Neural cell (in vitro differentiated cells): ENCODE data around the gene OTUD7B. TPM values are rescaled to one million over a fixed set of nuclear protein-coding genes. Genes with fewer than 3 reads are reported as not detected.

Experiments
- H2AFZ ChIP-seq: fragments of 200-600, 300-800 bp; sonication (generic), shearing (Covaris generic); 2 replicates; pipeline ENCODE4 v1.6.0; 2014; ENCODE audit warnings: low read depth, mild to moderate bottlenecking, antibody characterized with exemption, low read length, moderate library complexity
- H3F3A ChIP-seq: fragments of 200-600 bp; shearing (Covaris generic); 2 replicates; pipeline ENCODE4 v1.6.1; 2016; ENCODE audit warnings: mild to moderate bottlenecking, moderate library complexity, mixed read lengths, antibody characterized with exemption, low read length; ENCODE audit not compliant: insufficient read depth, poor library complexity, severe bottlenecking
- H3K27ac ChIP-seq: fragments of 200-600, 300-800 bp; sonication (generic), shearing (Covaris generic); 2 replicates; pipeline ENCODE4 v1.5.1; 2014; ENCODE audit warnings: mild to moderate bottlenecking, low read length, moderate library complexity
- H3K27me3 ChIP-seq: fragments of 300-800, 200-600 bp; sonication (generic), shearing (Covaris generic); 2 replicates; pipeline ENCODE4 v1.6.0; 2014; ENCODE audit warnings: mild to moderate bottlenecking, low read depth, low read length, moderate library complexity; ENCODE audit not compliant: insufficient read depth
- H3K36me3 ChIP-seq: fragments of 300-800, 200-600 bp; sonication (generic), shearing (Covaris generic); 2 replicates; pipeline ENCODE4 v1.5.1; 2014; ENCODE audit warnings: mild to moderate bottlenecking, antibody characterized with exemption, low read length, moderate library complexity; ENCODE audit not compliant: insufficient read depth
- H3K4me2 ChIP-seq: fragments of 300-800, 200-600 bp; sonication (generic), shearing (Covaris generic); 2 replicates; pipeline ENCODE4 v1.6.0; 2014; ENCODE audit warnings: mild to moderate bottlenecking, low read length
- H3K4me3 ChIP-seq: fragments of 300-800, 200-600 bp; sonication (generic), shearing (Covaris generic); 2 replicates; pipeline ENCODE4 v1.5.1; 2014; ENCODE audit warnings: mild to moderate bottlenecking, low read length, moderate library complexity
- H3K79me2 ChIP-seq: fragments of 200-600 bp; shearing (Covaris generic); replicated peaks from 2 replicates; pipeline ENCODE4 v1.6.0; 2014; ENCODE audit warnings: mild to moderate bottlenecking, low read length, moderate library complexity; ENCODE audit not compliant: insufficient read depth
- H3K9ac ChIP-seq: fragments of 300-800, 200-600 bp; sonication (generic), shearing (Covaris generic); 2 replicates; pipeline ENCODE4 v1.6.1; 2016; ENCODE audit warnings: mild to moderate bottlenecking, low read length, mixed read lengths
- H3K9me2 ChIP-seq: fragments of 200-600 bp; shearing (Covaris generic); 2 replicates; pipeline ENCODE4 v1.6.1; 2016; ENCODE audit warnings: mild to moderate bottlenecking, low read length, mixed read lengths; ENCODE audit not compliant: insufficient read depth
- H3K9me3 ChIP-seq: fragments of 200-600, 300-800 bp; sonication (generic), shearing (Covaris generic); 2 replicates; pipeline ENCODE4 v1.6.1; 2016; ENCODE audit warnings: mild to moderate bottlenecking, mixed run types, low read length, moderate library complexity, mixed read lengths
- H4K20me1 ChIP-seq: fragments of 200-600 bp; shearing (Covaris generic); 2 replicates; pipeline ENCODE4 v1.6.1; 2016; ENCODE audit warnings: mild to moderate bottlenecking, mixed run types; ENCODE audit not compliant: insufficient read depth
- CTCF ChIP-seq: fragments of 450-650 bp; IDR thresholded peaks from 2 replicates; pipeline ENCODE4 v1.5.1; 2014; ENCODE audit warnings: antibody characterized with exemption, mild to moderate bottlenecking, moderate library complexity; ENCODE audit not compliant: poor library complexity, severe bottlenecking
- EP300 ChIP-seq: fragments of 450-650 bp; conservative IDR thresholded peaks from 2 replicates; pipeline ENCODE4 v1.6.1; 2014; ENCODE audit warnings: antibody characterized with exemption, mild to moderate bottlenecking, moderate library complexity; ENCODE audit not compliant: poor library complexity, severe bottlenecking
- EZH2 ChIP-seq: fragments of 200-600, 300-800 bp; shearing (Covaris generic), sonication (generic); IDR thresholded peaks from 2 replicates; pipeline ENCODE4 v1.6.1; 2014; ENCODE audit warnings: antibody characterized with exemption, low read length, borderline replicate concordance, mild to moderate bottlenecking; ENCODE audit not compliant: insufficient read depth, poor library complexity, severe bottlenecking
- MXI1 ChIP-seq: fragments of 450-650 bp; conservative IDR thresholded peaks from 2 replicates; pipeline ENCODE4 v1.6.1; 2014; ENCODE audit warnings: antibody characterized with exemption, mild to moderate bottlenecking; ENCODE audit not compliant: poor library complexity, severe bottlenecking
- POLR2AphosphoS5 ChIP-seq: IDR thresholded peaks from 2 replicates; pipeline ENCODE4 v1.6.1; 2012
- RAD21 ChIP-seq: fragments of 450-650 bp; conservative IDR thresholded peaks from 2 replicates; pipeline ENCODE4 v1.6.1; 2014; ENCODE audit warnings: antibody characterized with exemption, mild to moderate bottlenecking, moderate library complexity
- REST ChIP-seq: IDR thresholded peaks from 2 replicates; pipeline ENCODE4 v1.6.1; 2012; ENCODE audit warnings: borderline replicate concordance
- SMC3 ChIP-seq: fragments of 450-650 bp; conservative IDR thresholded peaks from 2 replicates; pipeline ENCODE4 v1.6.1; 2014; ENCODE audit warnings: antibody characterized with exemption, mild to moderate bottlenecking, moderate library complexity; ENCODE audit not compliant: poor library complexity
- TAF1 ChIP-seq: IDR thresholded peaks from 2 replicates; pipeline ENCODE4 v1.6.1; 2012; ENCODE audit warnings: low read depth
- polyA plus RNA-seq: library from polyadenylated mRNA; depleted of rRNA; stranded (reverse); fragments of >200 nt; gene quantifications from 2 replicates; pipeline ENCODE4 v1.2.3, GENCODE V29; 2014

The OTUD7B gene
- polyA plus RNA-seq, 1 donor from 2014 or later, result 2.1 TPM

- Histone ChIP-seq H3K36me3 (no peaks in the 10 kb centered on the region), H2AFZ (no peak overlapping the region)
Observed at GRCh38 chr1:149916898-149917252, 93.7 kb downstream of the OTUD7B start.

GRCh38 chr1:149916193-149916897, 94.2 kb downstream of the OTUD7B start:
- Histone ChIP-seq H2AFZ (no peak overlapping the region), H3F3A (no peaks in the 10 kb centered on the region), H3K27ac (peak overlapping the region; percentile 83), H3K4me2 (peak overlapping the region; percentile 87), H3K9me2 (no peaks in the 10 kb centered on the region), H3K36me3 (no peaks in the 10 kb centered on the region), H4K20me1 (no peaks in the 10 kb centered on the region), H3K4me3 (peak overlapping the region; percentile 94), H3K9me3 (no peaks in the 10 kb centered on the region), H3K9ac (peak overlapping the region; percentile 98), H3K27me3 (no peaks in the 10 kb centered on the region), H3K79me2 (peaks cover 42% of the 10 kb centered on the region)
- no peak for TF ChIP-seq POLR2AphosphoS5
- no peak for TF ChIP-seq SMC3
- TF ChIP-seq RAD21, result no peak
- TF ChIP-seq TAF1, result no peak
- no peak for TF ChIP-seq MXI1
- no peak for TF ChIP-seq EZH2
- no peak for TF ChIP-seq CTCF

More at GRCh38 chr1:149916898-149917252, 93.7 kb downstream of the OTUD7B start:
- Histone ChIP-seq H3K9me2 (no peaks in the 10 kb centered on the region), H3K9ac (peak overlapping the region; percentile 98), H3K4me3 (peak overlapping the region; percentile 94), H3F3A (no peaks in the 10 kb centered on the region), H3K4me2 (peak overlapping the region; percentile 87), H3K27ac (peak overlapping the region; percentile 83), H3K9me3 (no peaks in the 10 kb centered on the region), H3K79me2 (peaks cover 42% of the 10 kb centered on the region), H3K27me3 (no peaks in the 10 kb centered on the region), H4K20me1 (no peaks in the 10 kb centered on the region)
- TF ChIP-seq RAD21, result no peak
- no peak for TF ChIP-seq POLR2AphosphoS5
- TF ChIP-seq REST, result no peak
- no peak for TF ChIP-seq SMC3
- no peak for TF ChIP-seq EZH2
- TF ChIP-seq MXI1, result peak; percentile 3
- no peak for TF ChIP-seq EP300
- TF ChIP-seq CTCF, result no peak
